ENCODE results near the gene COX20. TPM values are rescaled to one million over a fixed set of nuclear protein-coding genes. Genes with fewer than 3 reads are reported as not detected.

COX20 gene
- total RNA-seq, 4 donors from 2014 or later = 12.3 to 23.4 (median 20.2) TPM

DNA sequence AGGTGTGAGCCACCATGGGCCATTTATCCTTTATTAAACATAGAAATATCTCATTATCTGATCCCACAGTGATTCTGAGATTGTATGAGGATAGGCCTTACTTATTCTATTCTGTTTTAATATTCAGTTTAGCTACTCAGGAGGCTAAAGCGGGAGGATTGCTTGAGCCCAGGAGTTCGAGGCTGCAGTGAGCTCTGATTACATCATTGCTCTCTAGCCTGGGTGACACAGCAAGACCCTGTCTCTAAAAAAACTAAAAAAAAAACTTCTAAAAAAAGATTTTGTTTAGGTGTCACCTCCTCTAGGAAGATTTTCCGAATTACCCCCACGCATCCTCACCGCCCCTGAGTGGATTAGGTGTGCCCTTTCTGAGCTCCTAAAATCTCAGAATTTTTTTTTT lies 43.2 kb downstream of the COX20 start:
- intact Hi-C loops (cut with DNase I; ENCODE audit: low total_unique reads) = no loop called here
- no peak overlapping the region for H3K4me3 ChIP-seq (ENCODE audit: low read depth, poor library complexity, severe bottlenecking)
- TF ChIP-seq POLR2A (IDR thresholded peaks at IDR 0.05) = no peak
- TF ChIP-seq, protein P1, sequence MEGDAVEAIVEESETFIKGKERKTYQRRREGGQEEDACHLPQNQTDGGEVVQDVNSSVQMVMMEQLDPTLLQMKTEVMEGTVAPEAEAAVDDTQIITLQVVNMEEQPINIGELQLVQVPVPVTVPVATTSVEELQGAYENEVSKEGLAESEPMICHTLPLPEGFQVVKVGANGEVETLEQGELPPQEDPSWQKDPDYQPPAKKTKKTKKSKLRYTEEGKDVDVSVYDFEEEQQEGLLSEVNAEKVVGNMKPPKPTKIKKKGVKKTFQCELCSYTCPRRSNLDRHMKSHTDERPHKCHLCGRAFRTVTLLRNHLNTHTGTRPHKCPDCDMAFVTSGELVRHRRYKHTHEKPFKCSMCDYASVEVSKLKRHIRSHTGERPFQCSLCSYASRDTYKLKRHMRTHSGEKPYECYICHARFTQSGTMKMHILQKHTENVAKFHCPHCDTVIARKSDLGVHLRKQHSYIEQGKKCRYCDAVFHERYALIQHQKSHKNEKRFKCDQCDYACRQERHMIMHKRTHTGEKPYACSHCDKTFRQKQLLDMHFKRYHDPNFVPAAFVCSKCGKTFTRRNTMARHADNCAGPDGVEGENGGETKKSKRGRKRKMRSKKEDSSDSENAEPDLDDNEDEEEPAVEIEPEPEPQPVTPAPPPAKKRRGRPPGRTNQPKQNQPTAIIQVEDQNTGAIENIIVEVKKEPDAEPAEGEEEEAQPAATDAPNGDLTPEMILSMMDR (IDR thresholded peaks at IDR 0.05) = no peak
- 84 to 94% methylated on average over 5 of the region's 5 CpGs for WGBS, 2 donors
- DNase-seq (ENCODE audit: low spot score in 2 of 2) = no peak

DNA sequence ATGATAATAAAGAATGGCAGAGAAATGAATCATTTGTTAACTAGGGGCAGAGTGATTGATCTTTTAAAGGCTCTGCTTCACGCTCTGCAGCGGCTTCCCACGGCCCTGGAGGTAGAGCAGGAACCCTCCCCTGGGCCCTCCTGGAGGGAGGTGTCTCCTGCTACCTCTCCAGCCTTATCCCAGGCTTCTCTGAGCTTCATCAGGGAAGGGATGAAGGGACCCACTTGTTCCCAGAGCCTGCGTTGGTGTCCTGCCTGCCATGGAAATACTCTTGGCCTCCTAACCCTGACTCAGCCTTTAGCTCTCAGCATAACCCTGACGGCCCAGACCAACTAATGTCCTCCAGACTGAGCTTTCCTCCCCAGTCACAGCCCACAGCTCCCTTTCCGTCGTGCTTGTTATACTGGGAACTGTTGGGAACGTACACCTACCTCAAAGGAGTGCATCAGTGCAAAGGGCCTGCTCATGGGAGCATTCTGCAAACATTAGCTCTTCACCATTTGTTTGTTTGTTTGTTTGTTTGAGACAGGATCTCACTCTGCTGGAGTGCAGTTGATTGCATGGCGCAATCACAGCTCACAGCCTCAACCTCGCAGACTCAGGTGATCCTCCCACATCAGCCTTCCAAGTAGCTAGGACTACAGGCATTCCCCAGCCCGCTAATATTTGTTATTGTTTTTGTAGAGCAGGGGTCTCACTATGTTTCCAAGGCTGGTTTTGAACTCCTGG lies 46.3 kb downstream of the COX20 start:
- H3K4me3 ChIP-seq (ENCODE audit: low read depth, poor library complexity, severe bottlenecking) = no peak overlapping the region
- whole genome bisulfite sequencing, 2 donors = 78 to 82% methylated on average over 11 of the region's 11 CpGs
- DNase-seq (ENCODE audit: low spot score in 2 of 2) = no peak
- intact Hi-C loops (cut with DNase I; ENCODE audit: low total_unique reads) = no loop called here
- TF ChIP-seq POLR2A (IDR thresholded peaks at IDR 0.05) = no peak

DNA sequence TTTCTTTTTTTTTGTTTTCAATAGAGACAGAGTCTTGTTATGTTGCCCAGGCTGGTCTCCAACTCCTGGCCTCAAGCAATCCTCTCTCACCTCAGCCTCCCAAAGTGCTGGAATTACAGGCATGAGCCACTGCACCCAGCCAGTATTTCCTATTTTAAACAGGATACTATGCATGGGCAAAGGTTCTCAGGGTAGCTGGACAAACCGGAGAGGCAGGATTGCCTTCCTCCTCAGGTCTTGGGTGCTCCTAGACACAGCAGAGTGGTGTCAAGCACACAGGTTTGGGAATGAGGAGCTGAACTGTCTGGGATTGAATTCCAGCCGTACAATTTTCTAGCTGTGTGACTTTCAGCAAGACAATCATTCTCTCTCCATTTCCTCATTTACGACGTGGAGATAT lies 51.8 kb downstream of the COX20 start:
- intact Hi-C loops (cut with DNase I; ENCODE audit: low total_unique reads) = no loop called here
- TF ChIP-seq POLR2A (IDR thresholded peaks at IDR 0.05) = no peak
- TF ChIP-seq, protein P1 (IDR thresholded peaks at IDR 0.05) = no peak
- no peak for DNase-seq (ENCODE audit: low spot score in 2 of 2)
- 85 to 88% methylated on average over 4 of the region's 4 CpGs for WGBS, 2 donors
- no peak overlapping the region for H3K4me3 ChIP-seq (ENCODE audit: low read depth, poor library complexity, severe bottlenecking)

DNA sequence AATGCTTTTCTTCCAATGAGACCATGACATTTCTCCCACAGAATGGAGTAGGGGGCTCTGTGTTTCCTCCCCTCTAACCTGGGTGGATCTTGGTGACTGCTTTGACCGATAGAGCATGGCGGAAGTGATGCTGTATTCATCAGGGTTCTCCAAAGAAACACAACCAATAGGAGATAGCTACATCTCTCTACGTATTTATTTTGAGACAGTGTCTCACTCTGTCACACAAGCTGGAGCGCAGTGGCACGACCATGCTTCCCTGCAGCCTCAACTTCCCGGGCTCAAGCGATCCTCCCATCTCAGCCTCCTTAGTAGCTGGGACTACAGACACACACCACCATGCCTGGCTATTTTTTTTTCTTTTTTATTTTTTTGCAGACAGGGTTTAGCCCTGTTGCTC lies 58.4 kb downstream of the COX20 start:
- intact Hi-C loops (cut with DNase I; ENCODE audit: low total_unique reads) = no loop called here
- WGBS, 2 donors = 92 to 94% methylated on average over 7 of the region's 7 CpGs
- no peak for DNase-seq (ENCODE audit: low spot score in 2 of 2)
- no peak overlapping the region for H3K4me3 ChIP-seq (ENCODE audit: low read depth, poor library complexity, severe bottlenecking)
- TF ChIP-seq POLR2A (IDR thresholded peaks at IDR 0.05) = no peak
- TF ChIP-seq, protein P1 (IDR thresholded peaks at IDR 0.05) = no peak

Other genes starting within 250 kb of the COX20 start
- gene DESI2, start 182.5 kb upstream of the COX20 start, total RNA-seq = 10 to 100 TPM; 25.2 to 30.2 (median 29.9) TPM
- gene HNRNPU, start 28.9 kb downstream of the COX20 start, total RNA-seq = 100 to 1,000 TPM; 183 to 262 (median 209) TPM

Measured in lower leg skin (tissue), 4 donors.